AG10803 (cell line): ENCODE data around the gene DDRGK1.
A peak's percentile ranks its signal among the peaks of the same experiment; 100 is the strongest.

Experiments used
- DNase-seq: peaks from one replicate; pipeline ENCODE4 v3.0.0; 2010; ENCODE audit warnings: low read depth
- H3K4me3 ChIP-seq: 2 replicates; pipeline ENCODE4 v1.5.1; 2011; ENCODE audit warnings: mild to moderate bottlenecking, low read length, control low read depth
- TF ChIP-seq, protein P1 (sequence below): conservative IDR thresholded peaks from 2 replicates; pipeline ENCODE4 v1.5.1; 2011; ENCODE audit warnings: mild to moderate bottlenecking, low read length, control low read depth, inconsistent platforms

The DDRGK1 gene

DNA sequence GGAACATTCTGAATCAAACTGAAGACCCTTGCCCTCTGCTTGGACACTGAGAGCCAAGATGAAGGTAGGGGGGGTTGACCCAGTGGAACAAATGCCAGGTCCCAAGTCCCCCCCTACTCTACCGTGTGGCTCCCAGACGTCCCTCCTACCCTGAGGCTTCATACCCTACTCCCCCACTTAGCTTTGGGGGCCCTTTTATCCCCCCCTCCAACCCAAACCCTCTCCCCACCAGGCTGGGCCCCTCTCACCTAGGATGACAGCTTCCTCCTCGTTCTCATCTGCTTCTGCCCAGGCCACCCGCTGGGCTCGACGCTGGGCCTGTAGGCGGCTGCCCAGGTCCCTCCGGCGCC, 1.5 kb downstream of the DDRGK1 start:
- H3K4me3 ChIP-seq = peak overlapping the region; percentile 89
- TF ChIP-seq, protein P1, sequence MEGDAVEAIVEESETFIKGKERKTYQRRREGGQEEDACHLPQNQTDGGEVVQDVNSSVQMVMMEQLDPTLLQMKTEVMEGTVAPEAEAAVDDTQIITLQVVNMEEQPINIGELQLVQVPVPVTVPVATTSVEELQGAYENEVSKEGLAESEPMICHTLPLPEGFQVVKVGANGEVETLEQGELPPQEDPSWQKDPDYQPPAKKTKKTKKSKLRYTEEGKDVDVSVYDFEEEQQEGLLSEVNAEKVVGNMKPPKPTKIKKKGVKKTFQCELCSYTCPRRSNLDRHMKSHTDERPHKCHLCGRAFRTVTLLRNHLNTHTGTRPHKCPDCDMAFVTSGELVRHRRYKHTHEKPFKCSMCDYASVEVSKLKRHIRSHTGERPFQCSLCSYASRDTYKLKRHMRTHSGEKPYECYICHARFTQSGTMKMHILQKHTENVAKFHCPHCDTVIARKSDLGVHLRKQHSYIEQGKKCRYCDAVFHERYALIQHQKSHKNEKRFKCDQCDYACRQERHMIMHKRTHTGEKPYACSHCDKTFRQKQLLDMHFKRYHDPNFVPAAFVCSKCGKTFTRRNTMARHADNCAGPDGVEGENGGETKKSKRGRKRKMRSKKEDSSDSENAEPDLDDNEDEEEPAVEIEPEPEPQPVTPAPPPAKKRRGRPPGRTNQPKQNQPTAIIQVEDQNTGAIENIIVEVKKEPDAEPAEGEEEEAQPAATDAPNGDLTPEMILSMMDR = no peak
- no peak for DNase-seq

DNA sequence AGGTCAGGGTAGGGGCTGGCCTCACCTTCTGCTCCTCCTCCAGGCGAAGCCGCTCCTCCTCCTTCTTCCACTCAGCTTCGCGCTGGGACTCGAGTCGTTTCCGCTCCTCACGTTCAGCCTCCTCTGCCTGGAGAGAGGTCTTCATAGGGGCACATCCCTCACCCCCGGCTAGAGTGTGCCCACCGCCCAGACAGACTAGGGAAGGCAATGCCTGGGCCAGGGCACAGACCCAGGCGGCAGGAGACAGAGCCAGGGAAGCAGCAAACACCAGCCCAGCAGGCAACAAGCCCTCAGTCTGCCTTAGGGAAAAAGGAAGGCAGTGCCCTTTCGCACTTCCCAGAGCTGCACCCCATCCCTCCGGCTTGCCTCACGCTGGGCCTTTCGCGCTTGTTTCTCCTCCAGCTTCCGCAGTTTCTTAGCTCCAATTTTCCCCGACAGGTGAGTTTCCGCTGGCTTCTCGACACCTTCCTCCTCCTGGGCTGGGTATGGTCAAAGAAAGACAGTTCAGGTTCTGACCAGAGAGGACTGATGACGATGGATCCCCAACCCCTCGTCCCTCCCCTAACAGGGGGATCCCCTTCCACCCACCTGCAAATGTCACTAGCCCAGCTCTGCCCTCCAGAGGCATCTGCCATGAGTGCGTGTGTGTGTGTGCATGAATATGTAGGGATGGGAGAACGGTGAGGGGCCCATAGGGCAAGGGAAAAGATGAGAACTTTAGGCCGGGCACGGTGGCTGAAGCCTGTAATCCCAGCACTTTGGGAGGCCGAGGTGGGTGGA, 4.3 kb downstream of the DDRGK1 start:
- no peak for DNase-seq
- TF ChIP-seq, protein P1 = no peak
- H3K4me3 ChIP-seq = no peak overlapping the region

DNA sequence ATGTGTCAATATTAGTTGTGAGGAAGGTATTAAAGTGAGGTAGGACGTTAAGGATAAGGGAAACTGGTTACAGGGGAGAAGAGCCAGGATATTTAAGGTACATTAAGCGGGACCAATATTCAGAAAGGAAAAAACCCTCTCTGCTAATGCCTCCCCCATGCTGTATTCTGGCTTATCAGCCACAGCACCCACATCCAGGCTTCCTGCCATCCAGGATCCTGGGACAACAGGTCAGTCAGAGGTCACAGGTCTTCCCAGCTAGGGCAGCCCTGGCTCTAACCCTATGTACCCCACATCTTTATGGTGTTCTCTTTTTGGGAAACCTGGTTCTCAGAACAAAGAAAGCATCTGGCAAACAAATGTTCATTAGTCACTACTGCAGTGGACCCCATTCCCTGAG, 5.3 kb downstream of the DDRGK1 start:
- no peak overlapping the region for H3K4me3 ChIP-seq
- TF ChIP-seq, protein P1 = no peak
- DNase-seq = no peak

DNA sequence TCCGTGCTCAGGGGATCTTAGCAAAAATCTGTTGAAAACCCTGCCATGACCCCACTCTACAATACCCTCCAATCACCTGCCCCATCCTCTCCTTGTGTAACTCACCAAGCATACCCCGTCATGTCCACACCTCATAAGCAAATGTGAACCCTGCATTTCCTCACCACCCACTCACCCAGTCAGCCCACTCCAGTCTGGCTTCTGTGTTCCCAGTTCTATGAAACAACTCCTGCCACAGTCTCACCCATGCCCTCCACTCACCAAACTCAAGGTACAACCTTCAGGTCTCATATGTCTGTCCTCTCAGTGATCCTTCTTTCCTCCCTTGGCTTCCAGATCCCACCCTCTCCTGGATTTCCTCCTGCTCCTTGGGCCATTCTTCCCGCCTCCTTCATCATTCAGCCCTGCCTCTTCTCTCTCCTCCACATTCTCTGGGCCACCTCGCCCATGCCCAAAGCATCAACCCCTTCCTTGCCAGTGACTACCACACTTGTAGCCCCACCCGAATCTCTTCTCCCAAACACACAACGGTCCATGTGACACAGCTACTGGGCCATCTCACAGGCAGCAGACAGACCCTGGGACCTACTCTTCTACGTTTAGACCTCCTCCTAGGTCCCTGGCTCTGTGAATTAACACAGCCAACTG, 8.8 kb downstream of the DDRGK1 start:
- TF ChIP-seq, protein P1 = no peak
- no peak overlapping the region for H3K4me3 ChIP-seq
- no peak for DNase-seq

DNA sequence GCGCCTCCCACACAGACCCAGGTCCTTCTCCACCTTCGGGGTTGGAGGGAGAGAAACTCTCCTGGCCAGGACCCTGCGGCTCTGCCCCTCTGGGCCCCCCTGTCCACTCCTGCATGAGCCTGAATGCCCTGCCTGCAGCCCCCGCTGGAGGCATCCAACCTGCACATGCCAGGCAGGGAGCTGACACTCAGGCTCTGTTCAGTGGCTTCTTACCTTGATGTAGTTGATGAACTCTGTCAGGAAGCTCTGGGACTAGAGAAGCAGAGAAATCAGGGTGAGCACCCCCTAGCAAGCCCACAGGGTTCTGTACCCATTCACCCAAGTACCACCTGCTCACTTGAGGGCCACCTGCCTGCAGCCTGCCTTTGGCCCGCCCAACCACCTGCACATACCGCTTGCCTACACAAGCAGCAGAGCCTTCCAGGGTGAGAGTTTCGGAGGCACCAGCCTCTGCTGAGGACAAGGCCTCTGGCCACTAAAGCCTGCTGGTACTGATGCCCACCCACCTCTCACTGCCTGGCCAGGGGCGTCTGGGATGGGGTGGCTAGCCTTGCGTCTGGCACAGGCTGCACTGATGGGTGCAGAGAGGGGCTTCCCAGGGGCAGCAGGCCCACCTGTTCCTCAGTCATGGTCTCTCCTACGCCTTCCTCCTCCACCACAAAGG, 9.7 kb downstream of the DDRGK1 start:
- TF ChIP-seq, protein P1 = no peak
- H3K4me3 ChIP-seq = no peak overlapping the region
- no peak for DNase-seq

DNA sequence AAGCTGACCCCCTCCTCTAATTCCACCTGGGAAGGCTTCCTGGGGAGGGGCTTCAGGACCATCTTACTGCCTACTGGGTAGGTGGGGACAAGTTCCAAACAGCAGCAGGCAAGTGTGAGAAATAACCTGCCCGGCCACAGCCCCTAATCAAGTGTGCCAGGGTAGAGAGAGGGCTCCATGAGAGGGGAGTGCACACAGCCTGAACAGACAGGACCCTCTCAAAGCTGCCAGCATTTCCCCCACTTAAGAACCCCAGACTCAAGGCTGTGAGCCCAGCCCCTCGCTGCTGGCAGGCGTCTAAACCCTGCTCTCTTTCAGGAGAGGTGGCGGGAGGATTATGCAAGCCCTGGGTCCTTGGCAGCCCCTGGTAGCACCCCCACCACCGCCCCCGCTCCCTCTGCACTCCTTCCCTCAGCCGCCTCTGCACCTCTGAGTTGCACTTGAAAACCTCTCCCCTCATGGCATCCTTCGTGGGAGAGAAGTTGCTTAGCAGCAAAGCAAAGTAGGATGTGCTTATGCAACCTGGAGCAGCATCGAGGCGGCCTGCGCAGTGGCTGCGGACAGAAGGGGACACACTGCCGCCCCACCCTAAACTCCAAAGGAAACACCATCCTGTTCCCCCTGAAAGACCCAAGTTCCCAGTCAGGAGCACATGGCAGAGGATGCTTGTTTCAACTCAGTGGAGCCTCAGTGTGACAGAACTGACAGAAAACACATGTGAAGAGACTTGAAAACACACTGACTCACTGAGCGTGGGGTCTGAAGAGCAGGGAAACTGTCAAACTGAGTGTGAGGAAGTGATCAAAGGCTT, 10.5 kb downstream of the DDRGK1 start:
- TF ChIP-seq, protein P1 = no peak
- no peak overlapping the region for H3K4me3 ChIP-seq
- DNase-seq = no peak
